HepG2 (cell line): ENCODE results near the gene ATRIP. TPM values are rescaled to one million over a fixed set of nuclear protein-coding genes. Genes with fewer than 3 reads are reported as not detected.

Experiments
- ATAC-seq: fragments of 200-7000 bp; cut with Tn5 transposase; 3 replicates; pipeline ENCODE4 v1.9.1; 2020; ENCODE audit warnings: mild to moderate bottlenecking, moderate library complexity
- BruUV-seq: library from RNA; stranded (reverse); fragments of 400-500 nt; replicated peaks from 2 replicates; lab custom pipeline; 2021; lab: Mats Ljungman, UMichigan
- CTCF ChIA-PET: fragments of 300-600 bp; formaldehyde crosslinking; extraction: SDS; loops from one replicate; lab custom pipeline; 2021; ENCODE audit warnings: low total read pairs, inconsistent platforms, low intra/inter-chr PET ratio; lab: Yijun Ruan, JAX
- POLR2A ChIA-PET: fragments of 350-600 bp; sonication (Branson Sonifier 250); formaldehyde crosslinking; loops from one replicate; lab custom pipeline; 2020; ENCODE audit warnings: antibody characterized with exemption, inconsistent platforms; lab: Yijun Ruan, JAX
- DNase-seq: peaks from one replicate; pipeline ENCODE4 v3.0.0-alpha.2; 2015; ENCODE audit warnings: low spot score
- FAIRE-seq: peaks from 3 replicates; lab custom pipeline; 2011; peaks lifted over from hg19 to GRCh38; lab: Jason Lieb, UNC
- H2AFZ ChIP-seq: one replicate; pipeline ENCODE4 v1.6.1; 2011; ENCODE audit warnings: low read length, inconsistent platforms
- H3K27ac ChIP-seq: fragments of 300-600 bp; 3 replicates; pipeline ENCODE4 v1.8.0; 2011; ENCODE audit warnings: mixed run types, mild to moderate bottlenecking, mixed read lengths, low read length, inconsistent platforms; ENCODE audit not compliant: insufficient read depth; ENCODE audit errors: extremely low read length
- H3K27me3 ChIP-seq, 2 experiments: fragments of 200-600 bp in 1 of 2; 2 replicates in 1 of 2; 3 replicates in 1 of 2; pipeline versions ENCODE4 v1.6.0 to v1.8.0; 2011; ENCODE audit warnings: low read length in 2 of 2, mild to moderate bottlenecking in 2 of 2, moderate library complexity in 2 of 2, inconsistent platforms in 1 of 2; ENCODE audit not compliant: insufficient read depth in 2 of 2, control insufficient read depth in 1 of 2
- H3K36me3 ChIP-seq, 2 experiments: fragments of 200-600 bp in 1 of 2; replicated peaks in 1 of 2; 2 replicates in 1 of 2; 3 replicates in 1 of 2; pipeline versions ENCODE4 v1.5.1 to v1.8.0; 2011; ENCODE audit warnings: low read length in 2 of 2, inconsistent platforms in 1 of 2; ENCODE audit not compliant: insufficient read depth in 2 of 2, control insufficient read depth in 1 of 2
- H3K4me1 ChIP-seq: 2 replicates; pipeline ENCODE4 v1.5.1; 2012; ENCODE audit warnings: low read length, inconsistent platforms; ENCODE audit not compliant: insufficient read depth
- H3K4me2 ChIP-seq: 2 replicates; pipeline ENCODE4 v1.6.0; 2011; ENCODE audit warnings: low read depth, low read length, inconsistent platforms
- H3K4me3 ChIP-seq, 3 experiments: fragments of 200-600 bp in 1 of 3; sonication (generic), shearing (Covaris generic) in 1 of 3; replicated peaks in 1 of 3; 2 replicates each; pipeline ENCODE4 v1.5.1; 2011 to 2016; ENCODE audit warnings: low read length in 3 of 3, inconsistent platforms in 2 of 3, low read depth in 2 of 3, mild to moderate bottlenecking in 2 of 3, control low read depth in 1 of 3, mixed read lengths in 1 of 3; ENCODE audit not compliant: insufficient read depth in 1 of 3
- H3K79me2 ChIP-seq: one replicate; pipeline ENCODE4 v1.6.1; 2011; ENCODE audit warnings: low read length, inconsistent platforms; ENCODE audit not compliant: insufficient read depth
- H3K9ac ChIP-seq: 2 replicates; pipeline ENCODE4 v1.6.0; 2011; ENCODE audit warnings: mild to moderate bottlenecking, low read depth, low read length, inconsistent platforms; ENCODE audit not compliant: insufficient read depth
- H3K9me3 ChIP-seq: 2 replicates; pipeline ENCODE4 v1.5.1; 2012; ENCODE audit warnings: mild to moderate bottlenecking, low read length
- H4K20me1 ChIP-seq: 2 replicates; pipeline ENCODE4 v1.6.0; 2011; ENCODE audit warnings: inconsistent platforms, mild to moderate bottlenecking, low read length, moderate library complexity; ENCODE audit not compliant: insufficient read depth
- CBX2 ChIP-seq, 2 experiments: fragments of 200-600 bp in 1 of 2; sonication (generic); formaldehyde crosslinking in 1 of 2; IDR thresholded peaks; 2 replicates each; pipeline versions ENCODE4 v1.7.0 to v1.8.1; 2018 to 2022; ENCODE audit warnings: low read depth in 2 of 2, low read length in 1 of 2, mild to moderate bottlenecking in 1 of 2, missing genetic modification reagents in 1 of 2
- FOSL2 ChIP-seq: sonication (generic); formaldehyde crosslinking; IDR thresholded peaks from 2 replicates; pipeline ENCODE4 v1.4.0; 2020; ENCODE audit warnings: missing genetic modification reagents
- FOXK1 ChIP-seq: sonication (generic); formaldehyde crosslinking; IDR thresholded peaks from 2 replicates; pipeline ENCODE4 v1.4.0; 2020; ENCODE audit warnings: low read depth, missing genetic modification reagents, borderline replicate concordance
- GABPB1 ChIP-seq: IDR thresholded peaks from 2 replicates; pipeline ENCODE4 v1.6.1; 2016; ENCODE audit warnings: mild to moderate bottlenecking, missing genetic modification reagents, moderate library complexity, missing compliant biosample characterization
- GATAD2A ChIP-seq: IDR thresholded peaks from 2 replicates; pipeline ENCODE4 v1.6.1; 2016
- HIC2 ChIP-seq: sonication (generic); formaldehyde crosslinking; IDR thresholded peaks from 2 replicates; pipeline ENCODE4 v1.9.0; 2022; ENCODE audit warnings: low read depth, missing genetic modification reagents
- HNF4A ChIP-seq: sonication (generic); formaldehyde crosslinking; IDR thresholded peaks from 2 replicates; pipeline ENCODE4 v1.4.0; 2020; ENCODE audit warnings: missing genetic modification reagents
- KDM5B ChIP-seq: sonication (generic); formaldehyde crosslinking; IDR thresholded peaks from 2 replicates; pipeline ENCODE4 v1.4.0; 2020; ENCODE audit warnings: missing genetic modification reagents, mild to moderate bottlenecking, borderline replicate concordance
- MBNL3 ChIP-seq: fragments of 250-450 bp; sonication (Bioruptor Pico); conservative IDR thresholded peaks from 2 replicates; pipeline ENCODE4 v1.8.0; 2022; ENCODE audit warnings: mild to moderate bottlenecking, inconsistent platforms
- NFRKB ChIP-seq: fragments of 450-650 bp; IDR thresholded peaks from 2 replicates; pipeline ENCODE4 v1.6.1; 2017
- NR2C2 ChIP-seq: sonication (generic); formaldehyde crosslinking; IDR thresholded peaks from 2 replicates; pipeline ENCODE4 v1.4.0; 2020; ENCODE audit warnings: missing genetic modification reagents, mild to moderate bottlenecking, moderate library complexity, borderline replicate concordance
- PHF21A ChIP-seq: sonication (generic); formaldehyde crosslinking; IDR thresholded peaks from 2 replicates; pipeline ENCODE4 v1.5.0; 2020; ENCODE audit warnings: mild to moderate bottlenecking, missing genetic modification reagents
- PPARG ChIP-seq: conservative IDR thresholded peaks from 2 replicates; pipeline ENCODE4 v1.6.1; 2016; ENCODE audit warnings: missing biosample characterization, missing genetic modification reagents
- RFX1 ChIP-seq: fragments of 450-650 bp; IDR thresholded peaks from 2 replicates; pipeline ENCODE4 v1.6.1; 2017
- SAP130 ChIP-seq: IDR thresholded peaks from 2 replicates; pipeline ENCODE4 v1.6.1; 2016; ENCODE audit warnings: low read depth
- TEAD2 ChIP-seq: sonication (generic); formaldehyde crosslinking; IDR thresholded peaks from 2 replicates; pipeline ENCODE4 v1.9.0; 2021; ENCODE audit warnings: missing genetic modification reagents
- ZFP82 ChIP-seq: sonication (generic); formaldehyde crosslinking; IDR thresholded peaks from 2 replicates; pipeline ENCODE4 v1.5.1; 2020; ENCODE audit warnings: mild to moderate bottlenecking, missing genetic modification reagents, borderline replicate concordance
- ZNF251 ChIP-seq: sonication (generic); formaldehyde crosslinking; IDR thresholded peaks from 2 replicates; pipeline ENCODE4 v1.9.0; 2021; ENCODE audit warnings: mild to moderate bottlenecking, missing genetic modification reagents
- ZNF484 ChIP-seq: sonication (generic); formaldehyde crosslinking; IDR thresholded peaks from 2 replicates; pipeline ENCODE4 v1.5.1; 2020; ENCODE audit warnings: mild to moderate bottlenecking, low read depth, missing genetic modification reagents, borderline replicate concordance
- WGBS: methylation state at CpG from one replicate; pipeline ENCODE4 v1.1.6; 2017; ENCODE audit warnings: low lambda C conversion rate; 5-methylcytosine and 5-hydroxymethylcytosine counted together
- in situ Hi-C: cut with HindIII; loops from 2 replicates; pipeline ENCODE4 v1.10.0; 2017; ENCODE audit warnings: low pct_unique_long_range_greater_than_20kb; ENCODE audit not compliant: extremely low pct_ligation_motif_present
- intact Hi-C: fragments of 100-400 bp; cut with micrococcal nuclease; formaldehyde crosslinking; loops from one replicate; pipeline ENCODE4 v1.10.0; 2022; ENCODE audit not compliant: unreplicated experiment
- polyA plus RNA-seq, 8 experiments: library from polyadenylated mRNA; depleted of rRNA in 3 of 8; stranded (reverse) in 7 of 8; unstranded in 1 of 8; fragments of >200 nt; fragmentation: Illumina TruSeq in 4 of 8; extraction: Trizol in 4 of 8; gene quantifications; 2 replicates each; pipeline versions ENCODE4 v1.2.1 to v1.2.3, GENCODE V29; 2011 to 2016; ENCODE audit warnings: low read depth in 4 of 8, missing spikeins in 1 of 8, mixed read lengths in 1 of 8; ENCODE audit not compliant: insufficient read depth in 1 of 8
- total RNA-seq, 5 experiments: library from RNA; depleted of rRNA; stranded (reverse); fragments of >200 nt; fragmentation: Illumina TruSeq; extraction: Trizol; gene quantifications; 2 replicates each; pipeline ENCODE4 v1.2.3, GENCODE V29; 2016; ENCODE audit warnings: low read depth in 1 of 5
- TF ChIP-seq, protein P1 (sequence below): sonication (generic); formaldehyde crosslinking; IDR thresholded peaks from 2 replicates; pipeline ENCODE4 v1.4.0; 2020; ENCODE audit warnings: missing genetic modification reagents
- TF ChIP-seq, protein P2 (sequence below): sonication (generic); formaldehyde crosslinking; IDR thresholded peaks from 2 replicates; pipeline ENCODE4 v1.5.0; 2020; ENCODE audit warnings: missing genetic modification reagents

The ATRIP gene
- total and polyA plus RNA-seq, 2 of the 13 experiments (the other 11 are each of a cell fraction or from before 2014, with no cell fraction given) = 5.1 to 12.5 TPM

DNA sequence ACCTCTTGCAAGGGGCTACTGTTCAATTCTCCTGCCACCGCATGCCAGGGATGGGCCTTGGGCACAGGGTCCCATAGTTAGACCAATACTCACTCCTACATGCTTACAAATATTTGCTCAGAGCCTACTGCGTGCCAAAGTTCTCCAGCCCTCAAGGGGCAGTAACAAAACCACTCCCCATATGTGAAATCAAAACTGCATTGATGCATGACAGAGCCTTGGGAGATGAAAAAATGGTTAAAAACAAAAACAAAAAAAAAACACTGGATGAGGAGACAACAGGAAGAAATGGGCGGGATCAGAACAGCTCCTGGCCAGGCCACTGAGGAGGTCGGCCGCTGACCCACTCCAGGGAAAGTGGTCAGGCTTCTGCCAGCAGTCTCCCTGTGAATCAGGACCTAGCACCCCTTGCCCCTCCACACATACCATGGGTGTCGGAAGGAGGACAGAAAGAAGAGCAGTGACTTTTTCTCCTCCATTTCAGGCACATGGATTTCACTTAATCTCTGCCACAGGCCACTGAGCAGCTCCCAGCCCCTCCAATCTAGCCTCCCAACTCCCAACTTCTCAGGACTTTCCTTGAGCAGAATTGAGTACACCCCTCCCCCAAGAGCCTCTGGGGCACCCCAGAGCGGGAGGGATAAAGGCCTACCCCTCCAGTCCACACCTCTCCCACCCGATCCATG is 19.4 kb upstream of the ATRIP start:
- WGBS = 1% methylated on average over 7 of the region's 8 CpGs
- Histone ChIP-seq H4K20me1 (peaks cover 62% of the 10 kb centered on the region), H3K4me3 (peak overlapping the region; percentile 79 to 93 (median 86)), H3K9me3 (no peaks in the 10 kb centered on the region), H3K79me2 (peaks cover 63% of the 10 kb centered on the region), H3K9ac (peak overlapping the region; percentile 96), H3K27me3 (no peaks in the 10 kb centered on the region), H3K4me1 (peaks cover 83% of the 10 kb centered on the region), H3K4me2 (peak overlapping the region; percentile 100), H2AFZ (no peak overlapping the region), H3K27ac (peak overlapping the region; percentile 99), H3K36me3 (peaks cover 21 to 36% of the 10 kb centered on the region in 2 experiments; a peak in 4 of 5 replicates)
- intact Hi-C loops (no loop called here), in situ Hi-C loops (no loop called here)
- ATAC-seq (no peak), FAIRE-seq (peak; percentile 77), DNase-seq (peak; percentile 78)
- no TSS peak for BruUV-seq
- POLR2A ChIA-PET = interaction anchor here (1.3 to 9.0 kb wide), 4 partner anchors 8 to 46 kb away, joined by 3 to 130 read pairs (median 16); partner anchors contain the start of genes CCDC51 and TMA7
- CTCF ChIA-PET = interaction anchor here (3.1 kb wide), 1 partner anchor 9 kb away, joined by 14 read pairs; no protein-coding TSS in a partner anchor
- TF ChIP-seq SAP130 (peak; percentile 71), GATAD2A (peak; percentile 69), HNF4A (CRISPR knock-in tag) (peak; percentile 70), NFRKB (no peak), TEAD2 (CRISPR knock-in tag) (no peak), CBX2 (IDR thresholded peaks at IDR 0.05; ENCODE audit: low read depth, low read length) (no peak), CBX2 (CRISPR knock-in tag; IDR thresholded peaks at IDR 0.05; ENCODE audit: low read depth) (no peak), FOSL2 (CRISPR knock-in tag) (peak; percentile 54), KDM5B (0 out of 2 replicates have a peak, but pooled peaks have one; percentile 39), FOXK1 (CRISPR knock-in tag) (0 out of 2 replicates have a peak, but pooled peaks have one; percentile 13), MBNL3 (CRISPR knock-in tag) (no peak), RFX1 (no peak), ZNF484 (CRISPR knock-in tag) (no peak), HIC2 (CRISPR knock-in tag) (peak; percentile 98), PHF21A (0 out of 2 replicates have a peak, but pooled peaks have one; percentile 26), ZFP82 (CRISPR knock-in tag) (no peak), ZNF251 (CRISPR knock-in tag) (no peak), GABPB1 (CRISPR knock-in tag) (no peak), PPARG (CRISPR knock-in tag) (0 out of 2 replicates have a peak, but pooled peaks have one; percentile 42), NR2C2 (CRISPR knock-in tag) (0 out of 2 replicates have a peak, but pooled peaks have one; percentile 19)
- TF ChIP-seq, protein P1, sequence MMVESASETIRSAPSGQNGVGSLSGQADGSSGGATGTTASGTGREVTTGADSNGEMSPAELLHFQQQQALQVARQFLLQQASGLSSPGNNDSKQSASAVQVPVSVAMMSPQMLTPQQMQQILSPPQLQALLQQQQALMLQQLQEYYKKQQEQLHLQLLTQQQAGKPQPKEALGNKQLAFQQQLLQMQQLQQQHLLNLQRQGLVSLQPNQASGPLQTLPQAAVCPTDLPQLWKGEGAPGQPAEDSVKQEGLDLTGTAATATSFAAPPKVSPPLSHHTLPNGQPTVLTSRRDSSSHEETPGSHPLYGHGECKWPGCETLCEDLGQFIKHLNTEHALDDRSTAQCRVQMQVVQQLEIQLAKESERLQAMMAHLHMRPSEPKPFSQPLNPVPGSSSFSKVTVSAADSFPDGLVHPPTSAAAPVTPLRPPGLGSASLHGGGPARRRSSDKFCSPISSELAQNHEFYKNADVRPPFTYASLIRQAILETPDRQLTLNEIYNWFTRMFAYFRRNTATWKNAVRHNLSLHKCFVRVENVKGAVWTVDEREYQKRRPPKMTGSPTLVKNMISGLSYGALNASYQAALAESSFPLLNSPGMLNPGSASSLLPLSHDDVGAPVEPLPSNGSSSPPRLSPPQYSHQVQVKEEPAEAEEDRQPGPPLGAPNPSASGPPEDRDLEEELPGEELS (CRISPR knock-in tag) = peak; percentile 17; the same call in 1 of the 2 replicates
- TF ChIP-seq, protein P2, sequence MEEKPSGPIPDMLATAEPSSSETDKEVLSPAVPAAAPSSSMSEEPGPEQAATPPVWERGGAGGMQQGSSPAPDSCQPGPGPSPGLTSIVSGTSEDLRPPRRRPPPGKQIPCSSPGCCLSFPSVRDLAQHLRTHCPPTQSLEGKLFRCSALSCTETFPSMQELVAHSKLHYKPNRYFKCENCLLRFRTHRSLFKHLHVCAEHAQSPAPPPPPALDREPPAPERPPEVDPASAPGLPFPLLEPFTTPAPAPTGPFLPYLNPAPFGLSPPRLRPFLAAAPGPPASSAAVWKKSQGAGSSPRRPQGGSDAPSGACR = 0 out of 2 replicates have a peak, but pooled peaks have one; percentile 44
